GM12878 (cell line): ENCODE data around the gene HMGB3. TPM values are rescaled to one million over a fixed set of nuclear protein-coding genes. Genes with fewer than 3 reads are reported as not detected.

ENCODE experiments used
- ATAC-seq: fragments of 200-7000 bp; cut with Tn5 transposase; 3 replicates; pipeline ENCODE4 v1.9.1; 2020; ENCODE audit warnings: mild to moderate bottlenecking, moderate library complexity
- BruUV-seq: library from RNA; stranded (reverse); fragments of 400-500 nt; replicated peaks from 2 replicates; lab custom pipeline; 2021; lab: Mats Ljungman, UMichigan
- CTCF ChIA-PET: fragments of 300-600 bp; sonication (Branson Sonifier 250); formaldehyde crosslinking; extraction: SDS; loops from one replicate; lab custom pipeline; 2021; ENCODE audit warnings: inconsistent platforms; lab: Yijun Ruan, JAX
- POLR2A ChIA-PET: fragments of 350-600 bp; formaldehyde crosslinking; extraction: SDS; loops from one replicate; lab custom pipeline; 2021; ENCODE audit warnings: inconsistent platforms; lab: Charles Lee
- RAD21 ChIA-PET: fragments of 300-600 bp; sonication (Branson Sonifier 250); formaldehyde crosslinking; loops from one replicate; lab custom pipeline; 2023; ENCODE audit warnings: antibody characterized with exemption; ENCODE audit not compliant: unreplicated experiment; lab: Charles Lee
- SMC1A ChIA-PET: fragments of 300-600 bp; sonication (Branson Sonifier 250); formaldehyde crosslinking; loops from one replicate; lab custom pipeline; 2023; ENCODE audit not compliant: unreplicated experiment, uncharacterized antibody; lab: Charles Lee
- DNase-seq: peaks from one replicate; pipeline ENCODE4 v3.0.0-alpha.2; 2011; ENCODE audit warnings: low read depth, low spot score
- FAIRE-seq: peaks from 3 replicates; lab custom pipeline; 2011; peaks lifted over from hg19 to GRCh38; lab: Jason Lieb, UNC
- H2AFZ ChIP-seq: 2 replicates; pipeline ENCODE4 v1.6.0; 2011; ENCODE audit warnings: low read depth, low read length, control low read depth; ENCODE audit not compliant: control insufficient read depth
- H3K27ac ChIP-seq: 2 replicates; pipeline ENCODE4 v1.5.1; 2011; ENCODE audit warnings: control low read depth; ENCODE audit not compliant: control insufficient read depth, insufficient read depth
- H3K27me3 ChIP-seq, 2 experiments: replicated peaks in 1 of 2; 2 replicates each; pipeline versions ENCODE4 v1.6.0 to v1.6.1; 2011; ENCODE audit warnings: low read length in 1 of 2; ENCODE audit not compliant: control insufficient read depth in 2 of 2, insufficient read depth in 2 of 2
- H3K36me3 ChIP-seq, 2 experiments: 2 replicates each; pipeline ENCODE4 v1.5.1; 2011; ENCODE audit warnings: low read length in 1 of 2; ENCODE audit not compliant: control insufficient read depth in 2 of 2, insufficient read depth in 2 of 2
- H3K4me1 ChIP-seq: 2 replicates; pipeline ENCODE4 v1.6.1; 2011; ENCODE audit warnings: mild to moderate bottlenecking, low read length, moderate library complexity, mixed read lengths; ENCODE audit not compliant: control insufficient read depth, insufficient read depth
- H3K4me2 ChIP-seq: 2 replicates; pipeline ENCODE4 v1.6.0; 2011; ENCODE audit warnings: control low read depth; ENCODE audit not compliant: control insufficient read depth, insufficient read depth
- H3K4me3 ChIP-seq: fragments of 200-600 bp; sonication (generic); 2 replicates; pipeline ENCODE4 v1.5.1; 2016
- H3K79me2 ChIP-seq: 2 replicates; pipeline ENCODE4 v1.6.0; 2011; ENCODE audit warnings: low read length; ENCODE audit not compliant: control insufficient read depth, insufficient read depth
- H3K9ac ChIP-seq: 2 replicates; pipeline ENCODE4 v1.8.0; 2011; ENCODE audit warnings: low read length, control low read depth, mixed read lengths; ENCODE audit not compliant: control insufficient read depth, insufficient read depth
- H3K9me3 ChIP-seq: replicated peaks from 3 replicates; pipeline ENCODE4 v1.5.1; 2011; ENCODE audit warnings: mild to moderate bottlenecking, low read length; ENCODE audit not compliant: control insufficient read depth, insufficient read depth
- H4K20me1 ChIP-seq: 2 replicates; pipeline ENCODE4 v1.6.0; 2011; ENCODE audit not compliant: control insufficient read depth, insufficient read depth
- BMI1 ChIP-seq: fragments of 450-650 bp; IDR thresholded peaks from 2 replicates; pipeline ENCODE4 v1.6.1; 2016; ENCODE audit warnings: mild to moderate bottlenecking, moderate library complexity, borderline replicate concordance
- CBX5 ChIP-seq: sonication (generic); IDR thresholded peaks from 2 replicates; pipeline ENCODE4 v1.6.1; 2016; ENCODE audit warnings: low read depth, moderate library complexity, mild to moderate bottlenecking, inconsistent platforms
- E2F4 ChIP-seq: IDR thresholded peaks from 2 replicates; pipeline ENCODE4 v1.6.1; 2012; ENCODE audit warnings: low read depth, low read length, improper control_type of control experiment
- EED ChIP-seq: sonication (generic); IDR thresholded peaks from 2 replicates; pipeline ENCODE4 v1.6.1; 2016; ENCODE audit warnings: antibody characterized with exemption, low read depth
- EGR1 ChIP-seq, 2 experiments: IDR thresholded peaks; 1 replicate in 1 of 2; 2 replicates in 1 of 2; pipeline ENCODE4 v1.6.1; 2011 to 2012; ENCODE audit warnings: low read depth in 2 of 2, low read length in 2 of 2, borderline replicate concordance in 1 of 2, mild to moderate bottlenecking in 1 of 2, moderate library complexity in 1 of 2
- FOXK2 ChIP-seq: fragments of 450-650 bp; IDR thresholded peaks from 2 replicates; pipeline ENCODE4 v1.6.1; 2017; ENCODE audit warnings: mild to moderate bottlenecking, moderate library complexity
- KLF5 ChIP-seq: fragments of 450-650 bp; IDR thresholded peaks from 2 replicates; pipeline ENCODE4 v1.6.1; 2014; ENCODE audit warnings: mild to moderate bottlenecking; ENCODE audit not compliant: partially characterized antibody
- REST ChIP-seq: IDR thresholded peaks from 2 replicates; pipeline ENCODE4 v1.6.1; 2012; ENCODE audit warnings: mild to moderate bottlenecking, low read depth, low read length
- SKIL ChIP-seq: fragments of 450-650 bp; IDR thresholded peaks from 2 replicates; pipeline ENCODE4 v1.6.1; 2017; ENCODE audit warnings: mild to moderate bottlenecking, low read depth, inconsistent platforms; ENCODE audit not compliant: poor library complexity, severe bottlenecking
- SP1 ChIP-seq: IDR thresholded peaks from one replicate; pipeline ENCODE4 v1.6.1; 2011; ENCODE audit warnings: low read depth, low read length
- SREBF1 ChIP-seq: IDR thresholded peaks from 2 replicates; pipeline ENCODE4 v1.6.1; 2012; ENCODE audit warnings: mild to moderate bottlenecking, low read length
- WRNIP1 ChIP-seq: IDR thresholded peaks from 2 replicates; pipeline ENCODE4 v1.6.1; 2011; ENCODE audit warnings: low read depth, low read length, improper control_type of control experiment, borderline replicate concordance
- YBX1 ChIP-seq: fragments of 450-650 bp; IDR thresholded peaks from 2 replicates; pipeline ENCODE4 v1.6.1; 2016; ENCODE audit warnings: antibody characterized with exemption
- ZBTB40 ChIP-seq: fragments of 450-650 bp; IDR thresholded peaks from 2 replicates; pipeline ENCODE4 v1.6.1; 2016; ENCODE audit warnings: mild to moderate bottlenecking, moderate library complexity, borderline replicate concordance
- ZNF24 ChIP-seq: fragments of 450-650 bp; IDR thresholded peaks from 2 replicates; pipeline ENCODE4 v1.6.1; 2017; ENCODE audit warnings: antibody characterized with exemption, mild to moderate bottlenecking
- WGBS: methylation state at CpG from one replicate; pipeline ENCODE4 v1.1.6; 2016; ENCODE audit warnings: low lambda C conversion rate; ENCODE audit not compliant: insufficient replicate concordance, insufficient coverage; ENCODE audit errors: missing lambda C conversion rate; 5-methylcytosine and 5-hydroxymethylcytosine counted together
- in situ Hi-C: fragments of 300-500 bp; cut with MboI; formaldehyde crosslinking; loops from 9 replicates; pipeline ENCODE4 v1.14.3; 2018; ENCODE audit warnings: mixed read lengths
- intact Hi-C: fragments of 100-400 bp; cut with micrococcal nuclease; formaldehyde crosslinking; loops from one replicate; pipeline ENCODE4 v1.14.2; 2022; ENCODE audit not compliant: unreplicated experiment
- polyA plus RNA-seq, 11 experiments: library from polyadenylated mRNA; depleted of rRNA in 4 of 11; unstranded in 6 of 11; stranded (reverse) in 5 of 11; fragments of >200 nt; fragmentation: Nextera tagmentation in 4 of 11; fragmentation: Illumina TruSeq in 1 of 11; extraction: Ambion mirVana in 4 of 11; extraction: Trizol in 1 of 11; gene quantifications; 1 replicate in 1 of 11; 2 replicates in 10 of 11; pipeline versions ENCODE4 v1.2.1 to v1.2.3, GENCODE V29; 2011 to 2016; ENCODE audit warnings: inconsistent platforms in 2 of 11, missing spikeins in 2 of 11, low read depth in 1 of 11
- total RNA-seq, 4 experiments: library from RNA; depleted of rRNA in 3 of 4; stranded (reverse); fragments of >200 nt in 3 of 4; fragmentation: Illumina TruSeq in 1 of 4; extraction: Trizol in 1 of 4; gene quantifications; 2 replicates each; pipeline versions ENCODE4 v1.2.1 to v1.2.3, GENCODE V29; 2013 to 2021

The HMGB3 gene
- total and polyA plus RNA-seq, 10 of the 15 experiments (the other 5 are each of a cell fraction or from before 2014, with no cell fraction given), result 19.1 to 167 (median 109) TPM

- Histone ChIP-seq H3K4me2 (no peak overlapping the region), H3K4me1 (no peaks in the 10 kb centered on the region), H3K79me2 (no peaks in the 10 kb centered on the region), H4K20me1 (no peaks in the 10 kb centered on the region), H3K27me3 (no peaks in the 10 kb centered on the region), H3K4me3 (no peak overlapping the region), H3K27ac (no peak overlapping the region), H3K9ac (no peak overlapping the region), H2AFZ (no peak overlapping the region), H3K36me3 (no peaks in the 10 kb centered on the region), H3K9me3 (no peaks in the 10 kb centered on the region)
- ATAC-seq, result no peak
- ChIA-PET POLR2A (no interaction called here), RAD21 (no interaction called here), SMC1A (no interaction called here), CTCF (interaction anchor here (1.0 kb wide), 1 partner anchor 164 kb away, joined by 4 read pairs; no protein-coding TSS in a partner anchor)
- no peak for DNase-seq
- no peak for FAIRE-seq
- in situ Hi-C loops (no loop called here), intact Hi-C loops (no loop called here)
- WGBS, result 5% methylated on average over 6 of the region's 6 CpGs
- BruUV-seq, result no TSS peak
- TF ChIP-seq REST (no peak), SP1 (no peak), FOXK2 (no peak), BMI1 (no peak), SKIL (no peak), WRNIP1 (no peak), YBX1 (no peak), ZNF24 (no peak), CBX5 (no peak), E2F4 (no peak), EED (no peak), EGR1 (IDR thresholded peaks at IDR 0.05; ENCODE audit: borderline replicate concordance in 1 of 2, low read depth in 2 of 2, low read length in 2 of 2) (no peak), SREBF1 (no peak), KLF5 (no peak), ZBTB40 (no peak)
Measured at GRCh38 chrX:150936556-150936955, 46.6 kb upstream of the HMGB3 start.
